ENCODE data around the gene NECAP2.
"Not testable (repeated sequence)": the region's sequence is repeated elsewhere in the genome, so short reads cannot be mapped to it uniquely, and the experiment has no call there.

Gene NECAP2

GRCh38 chr1:16478091-16478490, 37.6 kb downstream of the NECAP2 start:
- TF ChIP-seq ARNTL (CRISPR knock-in tag; IDR thresholded peaks at IDR 0.05; ENCODE audit: borderline replicate concordance, low read depth) (no peak), ZNF70 (CRISPR knock-in tag; IDR thresholded peaks at IDR 0.05) (no peak), SNAI2 (CRISPR knock-in tag; IDR thresholded peaks at IDR 0.05) (no peak), ZNF8 (CRISPR knock-in tag; IDR thresholded peaks at IDR 0.05) (no peak)
- no peak for ATAC-seq

GRCh38 chr1:16483146-16483545, 42.6 kb downstream of the NECAP2 start:
- not testable (repeated sequence) for ATAC-seq

GRCh38 chr1:16483639-16484500, 43.3 kb downstream of the NECAP2 start:
- peak; percentile 48; the same call in 2 of the 3 replicates for ATAC-seq

- ATAC-seq, result no peak
- TF ChIP-seq, protein P1, sequence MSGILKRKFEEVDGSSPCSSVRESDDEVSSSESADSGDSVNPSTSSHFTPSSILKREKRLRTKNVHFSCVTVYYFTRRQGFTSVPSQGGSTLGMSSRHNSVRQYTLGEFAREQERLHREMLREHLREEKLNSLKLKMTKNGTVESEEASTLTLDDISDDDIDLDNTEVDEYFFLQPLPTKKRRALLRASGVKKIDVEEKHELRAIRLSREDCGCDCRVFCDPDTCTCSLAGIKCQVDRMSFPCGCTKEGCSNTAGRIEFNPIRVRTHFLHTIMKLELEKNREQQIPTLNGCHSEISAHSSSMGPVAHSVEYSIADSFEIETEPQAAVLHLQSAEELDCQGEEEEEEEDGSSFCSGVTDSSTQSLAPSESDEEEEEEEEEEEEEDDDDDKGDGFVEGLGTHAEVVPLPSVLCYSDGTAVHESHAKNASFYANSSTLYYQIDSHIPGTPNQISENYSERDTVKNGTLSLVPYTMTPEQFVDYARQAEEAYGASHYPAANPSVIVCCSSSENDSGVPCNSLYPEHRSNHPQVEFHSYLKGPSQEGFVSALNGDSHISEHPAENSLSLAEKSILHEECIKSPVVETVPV (CRISPR knock-in tag; IDR thresholded peaks at IDR 0.05), result no peak
- TF ChIP-seq ARNTL (CRISPR knock-in tag; IDR thresholded peaks at IDR 0.05; ENCODE audit: borderline replicate concordance, low read depth), result no peak
- no peak for TF ChIP-seq ZNF565 (CRISPR knock-in tag; conservative IDR thresholded peaks at IDR 0.05; ENCODE audit: low read depth)
- TF ChIP-seq, protein P2, sequence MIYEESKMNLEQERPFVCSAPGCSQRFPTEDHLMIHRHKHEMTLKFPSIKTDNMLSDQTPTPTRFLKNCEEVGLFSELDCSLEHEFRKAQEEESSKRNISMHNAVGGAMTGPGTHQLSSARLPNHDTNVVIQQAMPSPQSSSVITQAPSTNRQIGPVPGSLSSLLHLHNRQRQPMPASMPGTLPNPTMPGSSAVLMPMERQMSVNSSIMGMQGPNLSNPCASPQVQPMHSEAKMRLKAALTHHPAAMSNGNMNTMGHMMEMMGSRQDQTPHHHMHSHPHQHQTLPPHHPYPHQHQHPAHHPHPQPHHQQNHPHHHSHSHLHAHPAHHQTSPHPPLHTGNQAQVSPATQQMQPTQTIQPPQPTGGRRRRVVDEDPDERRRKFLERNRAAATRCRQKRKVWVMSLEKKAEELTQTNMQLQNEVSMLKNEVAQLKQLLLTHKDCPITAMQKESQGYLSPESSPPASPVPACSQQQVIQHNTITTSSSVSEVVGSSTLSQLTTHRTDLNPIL (CRISPR knock-in tag; IDR thresholded peaks at IDR 0.05; ENCODE audit: low read depth), result no peak
- TF ChIP-seq GLIS3 (CRISPR knock-in tag; IDR thresholded peaks at IDR 0.05), result no peak
- TF ChIP-seq SNAI2 (CRISPR knock-in tag; IDR thresholded peaks at IDR 0.05), result no peak
- TF ChIP-seq, protein P3, sequence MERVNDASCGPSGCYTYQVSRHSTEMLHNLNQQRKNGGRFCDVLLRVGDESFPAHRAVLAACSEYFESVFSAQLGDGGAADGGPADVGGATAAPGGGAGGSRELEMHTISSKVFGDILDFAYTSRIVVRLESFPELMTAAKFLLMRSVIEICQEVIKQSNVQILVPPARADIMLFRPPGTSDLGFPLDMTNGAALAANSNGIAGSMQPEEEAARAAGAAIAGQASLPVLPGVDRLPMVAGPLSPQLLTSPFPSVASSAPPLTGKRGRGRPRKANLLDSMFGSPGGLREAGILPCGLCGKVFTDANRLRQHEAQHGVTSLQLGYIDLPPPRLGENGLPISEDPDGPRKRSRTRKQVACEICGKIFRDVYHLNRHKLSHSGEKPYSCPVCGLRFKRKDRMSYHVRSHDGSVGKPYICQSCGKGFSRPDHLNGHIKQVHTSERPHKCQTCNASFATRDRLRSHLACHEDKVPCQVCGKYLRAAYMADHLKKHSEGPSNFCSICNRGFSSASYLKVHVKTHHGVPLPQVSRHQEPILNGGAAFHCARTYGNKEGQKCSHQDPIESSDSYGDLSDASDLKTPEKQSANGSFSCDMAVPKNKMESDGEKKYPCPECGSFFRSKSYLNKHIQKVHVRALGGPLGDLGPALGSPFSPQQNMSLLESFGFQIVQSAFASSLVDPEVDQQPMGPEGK (CRISPR knock-in tag; IDR thresholded peaks at IDR 0.05; ENCODE audit: borderline replicate concordance), result no peak
- no peak for TF ChIP-seq TCF4 (CRISPR knock-in tag; IDR thresholded peaks at IDR 0.05; ENCODE audit: borderline replicate concordance)
- TF ChIP-seq, protein P4, sequence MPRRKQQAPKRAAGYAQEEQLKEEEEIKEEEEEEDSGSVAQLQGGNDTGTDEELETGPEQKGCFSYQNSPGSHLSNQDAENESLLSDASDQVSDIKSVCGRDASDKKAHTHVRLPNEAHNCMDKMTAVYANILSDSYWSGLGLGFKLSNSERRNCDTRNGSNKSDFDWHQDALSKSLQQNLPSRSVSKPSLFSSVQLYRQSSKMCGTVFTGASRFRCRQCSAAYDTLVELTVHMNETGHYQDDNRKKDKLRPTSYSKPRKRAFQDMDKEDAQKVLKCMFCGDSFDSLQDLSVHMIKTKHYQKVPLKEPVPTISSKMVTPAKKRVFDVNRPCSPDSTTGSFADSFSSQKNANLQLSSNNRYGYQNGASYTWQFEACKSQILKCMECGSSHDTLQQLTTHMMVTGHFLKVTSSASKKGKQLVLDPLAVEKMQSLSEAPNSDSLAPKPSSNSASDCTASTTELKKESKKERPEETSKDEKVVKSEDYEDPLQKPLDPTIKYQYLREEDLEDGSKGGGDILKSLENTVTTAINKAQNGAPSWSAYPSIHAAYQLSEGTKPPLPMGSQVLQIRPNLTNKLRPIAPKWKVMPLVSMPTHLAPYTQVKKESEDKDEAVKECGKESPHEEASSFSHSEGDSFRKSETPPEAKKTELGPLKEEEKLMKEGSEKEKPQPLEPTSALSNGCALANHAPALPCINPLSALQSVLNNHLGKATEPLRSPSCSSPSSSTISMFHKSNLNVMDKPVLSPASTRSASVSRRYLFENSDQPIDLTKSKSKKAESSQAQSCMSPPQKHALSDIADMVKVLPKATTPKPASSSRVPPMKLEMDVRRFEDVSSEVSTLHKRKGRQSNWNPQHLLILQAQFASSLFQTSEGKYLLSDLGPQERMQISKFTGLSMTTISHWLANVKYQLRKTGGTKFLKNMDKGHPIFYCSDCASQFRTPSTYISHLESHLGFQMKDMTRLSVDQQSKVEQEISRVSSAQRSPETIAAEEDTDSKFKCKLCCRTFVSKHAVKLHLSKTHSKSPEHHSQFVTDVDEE (CRISPR knock-in tag; IDR thresholded peaks at IDR 0.05), result no peak
- no peak for TF ChIP-seq TOX (CRISPR knock-in tag; IDR thresholded peaks at IDR 0.05; ENCODE audit: borderline replicate concordance)
- TF ChIP-seq BACH2 (CRISPR knock-in tag; IDR thresholded peaks at IDR 0.05; ENCODE audit: borderline replicate concordance), result no peak
- TF ChIP-seq PPARA (CRISPR knock-in tag; IDR thresholded peaks at IDR 0.05; ENCODE audit: borderline replicate concordance), result no peak
- no peak for TF ChIP-seq ZC3H10 (CRISPR knock-in tag; IDR thresholded peaks at IDR 0.05)
- TF ChIP-seq ZFP30 (CRISPR knock-in tag; IDR thresholded peaks at IDR 0.05), result no peak
- TF ChIP-seq POU6F1 (CRISPR knock-in tag; IDR thresholded peaks at IDR 0.05; ENCODE audit: borderline replicate concordance, low read depth), result no peak
These were observed 43.9 kb downstream of the NECAP2 start for GRCh38 chr1:16484501-16484835.

Measured in SK-N-SH treated with all-trans-retinoic acid at 6 μM for 48 hours (cell line).